ENCODE results near the gene EXD3. TPM values are rescaled to one million over a fixed set of nuclear protein-coding genes. Genes with fewer than 3 reads are reported as not detected.

Gene EXD3
- total RNA-seq, 1 donor from 2014 or later, result 24.5 TPM

Small RNA genes lying within 50 kb of the gene (microRNA-seq; reads per million reads assigned to microRNA genes)
- gene MIR7114 (ENCODE audit: unreplicated experiment), result 20.1 reads per million, percentile 59 among the genes with 10 or more reads in this experiment

Other genes starting within 250 kb of the EXD3 start
- gene ANAPC2, start 234.6 kb downstream of the EXD3 start, total RNA-seq (ENCODE audit: unreplicated experiment), result 72.9 TPM
- gene SSNA1, start 234.5 kb downstream of the EXD3 start, total RNA-seq (ENCODE audit: unreplicated experiment), result 37.3 TPM
- 9.6 TPM for gene TPRN, start 222.4 kb downstream of the EXD3 start, total RNA-seq (ENCODE audit: unreplicated experiment)
- 36.5 TPM for gene TMEM203, start 217.5 kb downstream of the EXD3 start, total RNA-seq (ENCODE audit: unreplicated experiment)
- 31.6 TPM for gene NDOR1, start 217.5 kb downstream of the EXD3 start, total RNA-seq (ENCODE audit: unreplicated experiment)
- 24.8 TPM for gene RNF208, start 200.9 kb downstream of the EXD3 start, total RNA-seq (ENCODE audit: unreplicated experiment)
- gene CYSRT1, start 198.0 kb downstream of the EXD3 start, total RNA-seq (ENCODE audit: unreplicated experiment), result 2.1 TPM
- gene RNF224, start 195.7 kb downstream of the EXD3 start, total RNA-seq (ENCODE audit: unreplicated experiment), result 0.39 TPM
- gene SLC34A3, start 192.3 kb downstream of the EXD3 start, total RNA-seq (ENCODE audit: unreplicated experiment), result not detected
- 192 TPM for gene TUBB4B, start 181.9 kb downstream of the EXD3 start, total RNA-seq (ENCODE audit: unreplicated experiment)
- gene STPG3, start 171.9 kb downstream of the EXD3 start, total RNA-seq (ENCODE audit: unreplicated experiment), result not detected
- 48.5 TPM for gene NELFB, start 167.8 kb downstream of the EXD3 start, total RNA-seq (ENCODE audit: unreplicated experiment)
- 1.5 TPM for gene TOR4A, start 145.4 kb downstream of the EXD3 start, total RNA-seq (ENCODE audit: unreplicated experiment)
- 15.2 TPM for gene NRARP, start 120.9 kb downstream of the EXD3 start, total RNA-seq (ENCODE audit: unreplicated experiment)
- 2.6 TPM for gene NOXA1, start 231 bp upstream of the EXD3 start, total RNA-seq (ENCODE audit: unreplicated experiment)
- gene ENTPD8, start 18.2 kb upstream of the EXD3 start, total RNA-seq (ENCODE audit: unreplicated experiment), result 1.0 TPM
- 131 TPM for gene NSMF, start 36.2 kb upstream of the EXD3 start, total RNA-seq (ENCODE audit: unreplicated experiment)
- 6.7 TPM for gene PNPLA7, start 127.2 kb upstream of the EXD3 start, total RNA-seq (ENCODE audit: unreplicated experiment)
- 48.9 TPM for gene MRPL41, start 128.7 kb upstream of the EXD3 start, total RNA-seq (ENCODE audit: unreplicated experiment)
- 64.6 TPM for gene DPH7, start 155.8 kb upstream of the EXD3 start, total RNA-seq (ENCODE audit: unreplicated experiment)
- gene ZMYND19, start 167.3 kb upstream of the EXD3 start, total RNA-seq (ENCODE audit: unreplicated experiment), result 33.9 TPM
- gene ARRDC1, start 182.5 kb upstream of the EXD3 start, total RNA-seq (ENCODE audit: unreplicated experiment), result 22.5 TPM
- 162 TPM for gene EHMT1, start 195.8 kb upstream of the EXD3 start, total RNA-seq (ENCODE audit: unreplicated experiment)

Data from glutamatergic neuron (in vitro differentiated cells).